Measurements from ENCODE around the gene ACTN1. TPM values are rescaled to one million over a fixed set of nuclear protein-coding genes. Genes with fewer than 3 reads are reported as not detected.
"Not testable (repeated sequence)": the region's sequence is repeated elsewhere in the genome, so short reads cannot be mapped to it uniquely, and the experiment has no call there.

Gene ACTN1
- total RNA-seq, 1 donor from 2014 or later, result 340 TPM

- no peak for DNase-seq (ENCODE audit: low read depth, low spot score)
Observed at GRCh38 chr14:68866991-68867533, 112.0 kb downstream of the ACTN1 start.

DNA sequence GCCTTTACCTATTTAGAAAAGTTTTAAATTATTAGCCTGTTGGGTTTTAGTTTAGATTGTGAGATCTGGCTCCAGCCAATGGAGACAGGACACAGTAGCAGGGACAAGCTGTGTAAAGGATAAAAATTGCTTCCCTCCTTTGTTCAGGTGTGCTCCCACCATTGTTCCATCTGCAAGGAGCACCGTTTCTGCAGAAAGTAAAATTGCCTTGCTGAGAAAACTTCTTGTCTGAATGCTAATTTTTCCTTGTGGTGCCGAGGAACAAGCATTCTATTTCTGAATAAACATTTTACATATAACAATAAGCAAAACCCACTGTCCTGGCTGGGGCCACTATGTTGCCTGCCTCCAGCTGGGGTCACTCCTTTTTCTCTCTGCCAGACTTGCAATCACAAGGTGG lies 113.6 kb downstream of the ACTN1 start:
- DNase-seq (ENCODE audit: low read depth, low spot score), result no peak

GRCh38 chr14:68864361-68864750 lies 114.7 kb downstream of the ACTN1 start:
- no peak for DNase-seq (ENCODE audit: low read depth, low spot score)

DNA sequence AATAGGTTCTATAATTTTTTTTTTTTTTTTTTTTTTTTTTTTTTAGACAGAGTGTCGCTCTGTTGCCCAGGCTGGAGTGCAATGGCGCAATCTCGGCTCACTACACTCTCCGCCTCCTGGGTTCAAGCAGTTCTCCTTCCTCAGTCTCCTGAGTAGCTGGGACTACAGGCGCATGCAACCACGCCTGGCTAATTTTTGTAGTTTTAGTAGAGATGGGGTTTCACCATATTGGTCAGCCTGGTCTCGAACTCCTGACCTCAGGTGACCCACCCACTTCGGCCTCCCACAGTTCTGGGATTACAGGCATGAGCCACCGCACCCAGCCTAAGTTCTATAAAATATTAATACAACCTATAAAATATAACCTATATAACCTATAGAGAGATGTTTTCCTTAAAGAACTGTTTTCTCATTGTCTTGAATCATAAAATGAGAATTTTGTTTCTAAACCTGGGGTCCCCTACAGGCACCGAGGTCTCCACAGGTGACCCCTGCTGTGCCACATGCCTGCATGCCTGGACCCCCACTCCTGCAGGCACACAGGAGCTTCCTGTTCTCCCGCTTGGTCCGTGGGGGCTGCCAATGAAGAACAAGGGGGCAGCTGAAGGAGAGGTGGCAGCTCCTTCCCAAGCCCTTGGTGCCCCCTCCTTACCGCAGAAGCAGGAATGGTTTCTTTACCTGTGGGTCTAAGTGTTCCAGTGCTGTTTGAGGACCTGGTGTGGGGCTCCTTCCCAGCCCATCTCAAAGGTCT lies 115.3 kb downstream of the ACTN1 start:
- DNase-seq (ENCODE audit: low read depth, low spot score), result no peak

GRCh38 chr14:68862954-68863594 lies 116.0 kb downstream of the ACTN1 start:
- DNase-seq (ENCODE audit: low read depth, low spot score), result peak; percentile 52

- DNase-seq (ENCODE audit: low read depth, low spot score), result no peak
Observed at GRCh38 chr14:68860771-68861170, 118.3 kb downstream of the ACTN1 start.

DNA sequence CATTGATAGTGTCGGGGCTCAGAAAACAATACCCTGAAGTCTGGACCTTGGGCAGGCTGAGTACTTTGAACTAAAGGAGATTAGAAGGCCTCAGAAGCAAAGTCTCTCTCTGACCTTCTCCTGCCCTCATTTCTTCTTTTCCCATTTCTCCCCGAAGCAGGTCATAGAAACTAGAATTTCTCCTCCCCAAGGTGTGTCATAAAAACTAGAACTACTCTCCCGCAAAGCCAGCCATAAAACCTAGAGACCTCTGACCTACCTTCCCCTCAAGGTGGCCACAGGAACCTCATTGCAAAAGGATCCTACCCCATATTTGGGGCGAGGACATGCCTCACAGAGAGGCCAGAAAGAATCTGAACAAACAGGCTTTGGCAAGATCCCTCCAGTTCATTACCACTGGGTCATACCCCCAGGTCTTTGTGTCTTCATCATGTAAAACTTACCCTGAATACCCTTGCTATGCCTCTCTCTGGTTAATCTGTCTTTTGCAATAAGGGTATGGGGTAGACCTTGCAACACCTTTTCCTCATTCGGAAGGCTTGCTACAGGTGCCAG lies 121.5 kb downstream of the ACTN1 start:
- no peak for DNase-seq (ENCODE audit: low read depth, low spot score)

DNA sequence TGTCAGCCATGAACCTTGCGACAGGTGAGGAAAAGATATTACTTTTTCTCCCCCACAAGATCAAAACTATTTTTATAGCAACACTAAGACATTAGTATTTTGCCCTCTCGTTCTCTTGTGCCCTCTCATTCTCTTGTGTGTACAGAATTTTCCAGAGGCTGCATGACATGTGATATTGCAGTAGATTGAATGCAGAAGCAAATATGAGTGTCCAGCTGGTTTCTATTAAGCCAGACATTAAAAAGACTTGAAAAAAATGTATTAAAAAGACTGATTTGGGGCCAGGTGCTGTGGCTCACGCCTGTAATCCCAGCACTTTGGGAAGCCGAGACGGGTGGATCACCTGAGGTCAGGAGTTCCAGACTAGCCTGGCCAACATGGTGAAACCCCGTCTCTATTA lies 122.5 kb downstream of the ACTN1 start:
- DNase-seq (ENCODE audit: low read depth, low spot score), result no peak

- DNase-seq (ENCODE audit: low read depth, low spot score), result no peak
Observed at GRCh38 chr14:68854421-68854820, 124.7 kb downstream of the ACTN1 start.

DNA sequence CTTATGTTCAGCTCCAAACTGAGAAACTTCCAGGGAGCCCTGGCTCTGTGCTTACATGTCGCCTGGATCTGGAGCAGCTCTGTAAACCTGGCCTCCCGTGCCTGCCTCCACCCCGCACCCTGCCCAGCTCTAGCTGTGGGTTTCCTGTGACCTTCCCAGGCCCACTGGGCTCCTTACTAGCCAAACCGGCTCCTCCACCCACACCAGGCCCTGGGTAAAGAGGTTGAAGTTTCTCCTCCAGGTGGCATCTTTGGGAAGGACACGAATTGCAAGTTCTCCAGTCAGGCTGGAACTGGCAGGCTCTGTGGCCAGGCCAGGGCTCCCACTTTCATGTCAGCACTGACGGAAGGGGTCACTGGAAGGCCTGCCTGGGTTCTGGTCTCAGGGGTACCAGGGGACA lies 125.4 kb downstream of the ACTN1 start:
- DNase-seq (ENCODE audit: low read depth, low spot score), result no peak

- not testable (repeated sequence) for DNase-seq (ENCODE audit: low read depth, low spot score)
Observed at GRCh38 chr14:68852493-68852892, 126.6 kb downstream of the ACTN1 start.

DNA sequence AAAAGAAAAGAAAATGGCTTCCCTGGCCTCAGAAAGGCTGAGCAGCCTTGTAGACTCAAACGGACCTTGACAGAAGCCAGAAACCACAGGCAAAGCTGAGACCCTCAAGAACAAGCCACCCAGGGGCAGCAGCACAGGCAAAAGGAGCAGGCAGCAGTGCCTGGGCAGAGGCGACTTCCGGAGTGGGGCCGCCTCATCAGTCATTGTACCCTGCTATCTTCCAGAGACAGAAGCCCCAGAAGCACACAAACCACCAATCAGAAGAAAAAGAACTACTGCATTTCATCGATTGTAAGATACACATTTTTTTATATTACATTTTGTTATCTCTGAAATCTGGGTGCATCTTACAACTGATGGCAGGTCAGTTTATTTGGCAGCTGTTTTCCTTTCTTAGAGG lies 128.0 kb downstream of the ACTN1 start:
- no peak for DNase-seq (ENCODE audit: low read depth, low spot score)

DNA sequence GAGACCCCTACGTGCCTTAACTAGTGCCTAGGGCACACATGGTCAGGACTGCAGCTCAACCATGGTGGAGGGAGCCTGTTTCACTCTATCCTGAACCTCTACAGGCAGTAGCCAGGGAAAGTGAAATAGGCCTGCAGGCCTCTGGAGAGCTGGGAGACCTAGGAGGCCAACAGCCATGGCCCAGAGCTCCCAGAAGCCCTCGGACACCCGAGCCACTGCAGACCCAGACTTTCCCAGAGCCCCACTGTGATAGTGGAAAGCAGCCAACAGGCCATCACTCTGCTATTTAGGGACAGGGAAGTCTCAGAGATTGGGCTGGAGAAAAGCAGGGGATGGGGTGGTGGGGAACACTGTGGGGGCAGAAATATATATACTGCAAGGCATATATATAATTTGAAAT lies 129.7 kb downstream of the ACTN1 start:
- DNase-seq (ENCODE audit: low read depth, low spot score), result no peak

- DNase-seq (ENCODE audit: low read depth, low spot score), result no peak
Observed at GRCh38 chr14:68848253-68848652, 130.8 kb downstream of the ACTN1 start.

DNA sequence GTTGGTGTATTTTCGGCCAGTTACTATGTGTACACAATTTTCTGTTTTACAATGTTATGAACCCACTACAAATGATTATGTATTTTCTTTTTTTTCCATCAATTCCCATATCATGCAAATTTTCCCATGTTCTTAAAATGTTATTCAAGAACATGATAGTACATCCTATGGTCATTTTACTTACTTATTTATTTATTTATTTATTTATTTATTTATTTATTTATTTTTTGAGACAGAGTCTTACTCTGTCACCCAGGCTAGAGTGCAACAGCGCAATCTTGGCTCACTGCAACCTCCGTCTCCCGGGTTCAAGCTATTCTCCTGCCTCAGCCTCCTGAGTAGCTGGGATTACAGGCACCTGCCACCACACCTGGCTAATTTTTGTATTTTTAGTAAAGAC lies 131.5 kb downstream of the ACTN1 start:
- DNase-seq (ENCODE audit: low read depth, low spot score), result not testable (repeated sequence)

DNA sequence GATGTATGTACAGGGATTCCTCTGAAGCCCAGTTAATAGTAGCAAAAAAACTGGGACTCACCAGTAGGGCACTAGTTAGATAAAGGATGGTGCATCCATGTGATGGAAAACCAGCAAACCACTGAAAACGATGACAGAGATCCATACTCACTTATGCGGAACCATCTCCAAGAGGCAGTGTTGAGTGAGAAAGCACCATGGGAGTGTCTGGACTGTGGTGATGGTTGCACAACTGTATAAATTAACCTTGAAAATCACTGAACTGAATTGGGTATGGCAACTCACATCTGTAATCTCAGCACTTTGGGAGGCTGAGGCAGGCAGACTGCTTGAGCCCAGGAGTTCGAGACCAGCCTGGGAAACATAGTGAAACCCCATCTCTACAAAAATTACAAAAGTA lies 132.6 kb downstream of the ACTN1 start:
- DNase-seq (ENCODE audit: low read depth, low spot score), result no peak

- DNase-seq (ENCODE audit: low read depth, low spot score), result no peak
Observed at GRCh38 chr14:68844210-68844545, 134.9 kb downstream of the ACTN1 start.

DNA sequence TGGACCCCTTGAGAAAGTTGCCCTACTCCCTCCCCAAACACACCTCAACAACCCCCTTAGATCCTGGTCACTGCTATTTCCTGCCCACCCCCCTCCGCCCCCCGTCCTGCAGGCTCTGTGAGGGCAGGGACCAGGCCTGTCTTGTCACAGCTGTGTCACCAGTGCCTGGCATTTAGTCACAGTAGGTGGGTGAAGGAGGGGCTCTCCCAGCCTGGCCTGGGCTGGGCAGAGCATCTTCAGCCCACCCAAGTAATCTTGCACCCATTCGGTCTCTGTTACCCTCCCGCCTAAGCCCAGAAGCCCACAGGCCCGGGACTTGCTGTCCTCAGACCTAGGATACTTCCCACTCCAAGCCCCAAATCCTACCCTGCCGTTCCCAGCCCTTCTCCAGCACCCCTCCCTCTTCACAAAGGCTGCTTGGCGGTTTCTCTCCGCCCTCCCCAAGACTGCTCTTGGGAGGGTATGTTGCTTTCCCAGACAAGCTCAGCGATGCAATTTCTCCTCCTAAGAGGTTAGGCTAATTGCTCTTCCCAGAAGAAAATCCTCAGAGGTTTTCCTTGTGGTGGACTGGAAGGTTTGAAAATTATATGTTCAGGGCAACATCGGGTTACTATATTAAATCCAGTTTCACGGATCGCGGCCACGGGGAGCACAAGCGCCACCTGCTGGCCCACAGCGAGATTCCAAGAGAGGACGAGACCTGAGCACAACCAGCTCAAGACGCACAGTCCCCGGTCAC lies 135.5 kb downstream of the ACTN1 start:
- DNase-seq (ENCODE audit: low read depth, low spot score), result no peak

GRCh38 chr14:68842298-68842697 lies 136.8 kb downstream of the ACTN1 start:
- no peak for DNase-seq (ENCODE audit: low read depth, low spot score)

GRCh38 chr14:68841016-68841809 lies 137.9 kb downstream of the ACTN1 start:
- DNase-seq (ENCODE audit: low read depth, low spot score), result no peak

DNA sequence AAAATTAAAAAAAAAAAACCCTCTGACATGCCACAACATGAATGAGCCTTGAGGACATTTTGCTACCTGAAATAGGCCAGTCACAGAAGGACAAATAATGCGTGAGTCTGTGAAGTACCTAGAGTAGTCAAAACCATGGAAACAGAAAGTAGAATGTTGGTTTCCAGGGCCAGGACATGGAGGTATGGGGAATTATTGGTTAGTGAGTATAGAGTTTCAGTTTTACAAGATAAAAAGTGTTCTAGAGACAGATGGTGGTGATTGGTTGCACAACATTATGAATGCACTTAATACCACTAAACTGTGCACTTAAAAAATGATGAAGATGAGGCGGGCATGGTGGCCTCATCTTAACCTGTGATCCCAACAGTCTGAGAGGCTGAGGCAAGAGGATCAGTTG lies 138.6 kb downstream of the ACTN1 start:
- no peak for DNase-seq (ENCODE audit: low read depth, low spot score)

Measured in pulmonary artery endothelial cell (primary cell).